Umbilical cord (tissue), 2 donors: ENCODE results near the gene GRK3. TPM values are rescaled to one million over a fixed set of nuclear protein-coding genes. Genes with fewer than 3 reads are reported as not detected.
A peak's percentile ranks its signal among the peaks of the same experiment; 100 is the strongest.
"Not testable (repeated sequence)": the region's sequence is repeated elsewhere in the genome, so short reads cannot be mapped to it uniquely, and the experiment has no call there.

Experiments used
- DNase-seq: peaks from one replicate; pipeline ENCODE4 v3.0.0-alpha.2; 2015; ENCODE audit warnings: low spot score
- total RNA-seq: library from RNA; depleted of rRNA; stranded (reverse); fragments of >200 nt; gene quantifications from one replicate; pipeline ENCODE4 v1.2.3, GENCODE V29; 2014; ENCODE audit warnings: low replicate concordance; ENCODE audit not compliant: insufficient read depth

Gene GRK3
- total RNA-seq, 1 donor from 2014 or later: 8.9 TPM

- DNase-seq: no peak
These were observed 13.1 kb upstream of the GRK3 start for GRCh38 chr22:25551396-25551795.

- DNase-seq: not testable (repeated sequence)
These were observed 12.1 kb upstream of the GRK3 start for GRCh38 chr22:25552405-25552804.

- no peak for DNase-seq
These were observed 11.3 kb upstream of the GRK3 start for GRCh38 chr22:25553131-25553530.

GRCh38 chr22:25554238-25554671, 10.2 kb upstream of the GRK3 start:
- DNase-seq: no peak

GRCh38 chr22:25554689-25555088, 9.8 kb upstream of the GRK3 start:
- DNase-seq: no peak

- no peak for DNase-seq
These were observed 8.9 kb upstream of the GRK3 start for GRCh38 chr22:25555586-25555985.

GRCh38 chr22:25557218-25557617, 7.3 kb upstream of the GRK3 start:
- DNase-seq: no peak

GRCh38 chr22:25558341-25558740, 6.1 kb upstream of the GRK3 start:
- DNase-seq: no peak

- not testable (repeated sequence) for DNase-seq
These were observed 4.6 kb upstream of the GRK3 start for GRCh38 chr22:25559910-25560309.

GRCh38 chr22:25561182-25561581, 3.3 kb upstream of the GRK3 start:
- not testable (repeated sequence) for DNase-seq

- not testable (repeated sequence) for DNase-seq
These were observed 2.5 kb upstream of the GRK3 start for GRCh38 chr22:25561927-25562326.

GRCh38 chr22:25562966-25563760, 1.3 kb upstream of the GRK3 start:
- not testable (repeated sequence) for DNase-seq

GRCh38 chr22:25563761-25564319, 635 bp upstream of the GRK3 start:
- DNase-seq: peak; percentile 32

GRCh38 chr22:25564979-25565677, 653 bp downstream of the GRK3 start:
- peak; percentile 10 for DNase-seq

GRCh38 chr22:25566186-25566897, 1.9 kb downstream of the GRK3 start:
- DNase-seq: no peak

- no peak for DNase-seq
These were observed 2.4 kb downstream of the GRK3 start for GRCh38 chr22:25566898-25567235.

- no peak for DNase-seq
These were observed 2.8 kb downstream of the GRK3 start for GRCh38 chr22:25567251-25567675.

GRCh38 chr22:25568066-25568465, 3.6 kb downstream of the GRK3 start:
- peak; percentile 53 for DNase-seq

- DNase-seq: no peak
These were observed 4.9 kb downstream of the GRK3 start for GRCh38 chr22:25569361-25569760.

GRCh38 chr22:25569983-25570382, 5.5 kb downstream of the GRK3 start:
- no peak for DNase-seq

GRCh38 chr22:25570486-25570885, 6.0 kb downstream of the GRK3 start:
- DNase-seq: no peak
